DOHH2 (cell line): Measurements from ENCODE around the gene ZNF341.

Experiments used
- EZH2phosphoT487 ChIP-seq: fragments of 200-600 bp; sonication (generic); IDR thresholded peaks from 2 replicates; pipeline ENCODE4 v1.6.1; 2017; ENCODE audit warnings: borderline replicate concordance, mild to moderate bottlenecking, antibody characterized with exemption, low read length, moderate library complexity, mixed read lengths
- TF ChIP-seq, protein P1 (sequence below): fragments of 200-600 bp; sonication (generic); IDR thresholded peaks from one replicate; pipeline ENCODE4 v1.5.1; 2014; ENCODE audit warnings: antibody characterized with exemption, mild to moderate bottlenecking, low read depth, low read length; ENCODE audit not compliant: poor library complexity, severe bottlenecking

GRCh38 chr20:33767777-33768138, 36.0 kb downstream of the ZNF341 start:
- TF ChIP-seq, protein P1, sequence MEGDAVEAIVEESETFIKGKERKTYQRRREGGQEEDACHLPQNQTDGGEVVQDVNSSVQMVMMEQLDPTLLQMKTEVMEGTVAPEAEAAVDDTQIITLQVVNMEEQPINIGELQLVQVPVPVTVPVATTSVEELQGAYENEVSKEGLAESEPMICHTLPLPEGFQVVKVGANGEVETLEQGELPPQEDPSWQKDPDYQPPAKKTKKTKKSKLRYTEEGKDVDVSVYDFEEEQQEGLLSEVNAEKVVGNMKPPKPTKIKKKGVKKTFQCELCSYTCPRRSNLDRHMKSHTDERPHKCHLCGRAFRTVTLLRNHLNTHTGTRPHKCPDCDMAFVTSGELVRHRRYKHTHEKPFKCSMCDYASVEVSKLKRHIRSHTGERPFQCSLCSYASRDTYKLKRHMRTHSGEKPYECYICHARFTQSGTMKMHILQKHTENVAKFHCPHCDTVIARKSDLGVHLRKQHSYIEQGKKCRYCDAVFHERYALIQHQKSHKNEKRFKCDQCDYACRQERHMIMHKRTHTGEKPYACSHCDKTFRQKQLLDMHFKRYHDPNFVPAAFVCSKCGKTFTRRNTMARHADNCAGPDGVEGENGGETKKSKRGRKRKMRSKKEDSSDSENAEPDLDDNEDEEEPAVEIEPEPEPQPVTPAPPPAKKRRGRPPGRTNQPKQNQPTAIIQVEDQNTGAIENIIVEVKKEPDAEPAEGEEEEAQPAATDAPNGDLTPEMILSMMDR = no peak
- no peak for TF ChIP-seq EZH2phosphoT487
